CD4-positive, alpha-beta memory T cell (primary cell): ENCODE measurements around the gene MLXIPL. TPM values are rescaled to one million over a fixed set of nuclear protein-coding genes. Genes with fewer than 3 reads are reported as not detected.

Experiments used
- CTCF ChIA-PET: fragments of 350-600 bp; sonication (Branson Sonifier 250); formaldehyde crosslinking; loops from one replicate; lab custom pipeline; 2021; ENCODE audit warnings: inconsistent platforms; ENCODE audit not compliant: partially characterized antibody; lab: Charles Lee
- POLR2A ChIA-PET: fragments of 350-600 bp; sonication (Branson Sonifier 250); formaldehyde crosslinking; loops from one replicate; lab custom pipeline; 2021; ENCODE audit not compliant: partially characterized antibody; lab: Charles Lee
- DNase-seq, 5 donors: peaks; one replicate each; pipeline versions ENCODE4 v3.0.0 to v3.0.0-alpha.2; 2020 to 2022; ENCODE audit warnings: mixed read lengths in 1 of 5
- H3K27ac ChIP-seq: one replicate; pipeline ENCODE4 v1.7.0; 2013; ENCODE audit warnings: low read depth, low read length
- H3K27me3 ChIP-seq: 2 replicates; pipeline ENCODE4 v1.7.0; 2013; ENCODE audit warnings: mild to moderate bottlenecking, low read length, moderate library complexity; ENCODE audit not compliant: insufficient read depth
- H3K36me3 ChIP-seq: 2 replicates; pipeline ENCODE4 v1.7.0; 2013; ENCODE audit warnings: mild to moderate bottlenecking, low read length, moderate library complexity; ENCODE audit not compliant: insufficient read depth
- H3K4me1 ChIP-seq: 2 replicates; pipeline ENCODE4 v1.7.0; 2013; ENCODE audit warnings: mild to moderate bottlenecking, low read length, moderate library complexity; ENCODE audit not compliant: insufficient read depth
- H3K4me3 ChIP-seq, 2 donors: one replicate each; pipeline ENCODE4 v1.7.0; 2013; ENCODE audit warnings: low read length in 2 of 2, mild to moderate bottlenecking in 1 of 2
- H3K9me3 ChIP-seq, 2 donors: one replicate each; pipeline ENCODE4 v1.7.0; 2013; ENCODE audit warnings: low read length in 2 of 2, control low read depth in 1 of 2; ENCODE audit not compliant: control insufficient read depth in 1 of 2
- H3K27ac Mint-ChIP-seq, 7 donors: one replicate each; pipeline ENCODE4 v1.8.0; 2020 to 2021; ENCODE audit warnings: mixed read lengths in 7 of 7, mild to moderate bottlenecking in 6 of 7, inconsistent platforms in 3 of 7, moderate library complexity in 3 of 7
- H3K27me3 Mint-ChIP-seq, 2 donors: one replicate each; pipeline ENCODE4 v1.8.0; 2020 to 2021; ENCODE audit warnings: mixed read lengths in 2 of 2
- H3K36me3 Mint-ChIP-seq, 2 donors: one replicate each; pipeline ENCODE4 v1.8.0; 2020 to 2021; ENCODE audit warnings: mixed read lengths in 2 of 2, inconsistent platforms in 1 of 2, mild to moderate bottlenecking in 1 of 2
- H3K4me1 Mint-ChIP-seq, 4 donors: one replicate each; pipeline ENCODE4 v1.8.0; 2020 to 2021; ENCODE audit warnings: mixed read lengths in 4 of 4, mild to moderate bottlenecking in 1 of 4
- H3K4me3 Mint-ChIP-seq, 8 donors: one replicate each; pipeline ENCODE4 v1.8.0; 2020 to 2021; ENCODE audit warnings: mixed read lengths in 8 of 8, mild to moderate bottlenecking in 7 of 8, moderate library complexity in 6 of 8, inconsistent platforms in 3 of 8
- H3K9me3 Mint-ChIP-seq, 8 donors: one replicate each; pipeline ENCODE4 v1.8.0; 2020 to 2021; ENCODE audit warnings: mixed read lengths in 8 of 8, mild to moderate bottlenecking in 5 of 8, inconsistent platforms in 3 of 8, moderate library complexity in 1 of 8
- intact Hi-C: fragments of 100-400 bp; cut with micrococcal nuclease; formaldehyde crosslinking; loops from one replicate; pipeline ENCODE4 v1.15.1; 2023
- polyA plus RNA-seq, 2 donors: library from polyadenylated mRNA; unstranded; fragments of 300-500 nt; fragmentation: Illumina TruSeq; gene quantifications; one replicate each; pipeline ENCODE4 v1.2.3, GENCODE V29; 2021
- total RNA-seq, 2 experiments: library from RNA; stranded (reverse); gene quantifications; one replicate each; pipeline ENCODE4 v1.2.3, GENCODE V29; 2021

MLXIPL gene
- total and polyA plus RNA-seq, 4 experiments from 2014 or later = not detected

DNA sequence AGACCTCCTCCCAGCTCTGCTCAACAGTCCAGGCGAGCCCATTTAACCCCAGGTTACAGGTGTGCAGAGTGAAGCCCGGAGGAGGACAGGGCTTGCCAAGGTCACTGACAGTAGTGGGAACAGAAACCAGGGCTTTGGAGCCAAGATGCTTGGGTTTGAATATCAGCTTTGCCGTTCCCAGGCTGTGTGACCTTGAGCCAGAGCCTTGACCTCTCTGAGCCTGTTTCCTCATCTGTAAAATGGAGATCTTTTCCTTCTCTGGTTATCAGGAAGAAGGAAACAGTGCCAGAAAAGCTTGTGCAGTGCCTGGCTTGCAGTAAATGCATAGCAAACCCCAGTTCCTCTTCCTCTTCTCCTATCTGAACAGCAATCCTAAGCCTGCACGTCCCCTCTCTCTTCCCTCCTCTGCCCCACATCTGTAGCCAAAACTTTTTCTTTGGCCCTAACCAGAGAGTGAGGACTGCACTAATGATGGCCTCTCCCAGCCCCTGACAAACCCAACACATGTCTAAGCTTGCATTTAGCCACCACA is 21.4 kb upstream of the MLXIPL start:
- peaks cover 31 to 37% of the 10 kb centered on the region in 2 donors for H3K27me3 Mint-ChIP-seq
- H3K9me3 Mint-ChIP-seq = peaks cover 0 to 15% (median 6%) of the 10 kb centered on the region in 8 donors
- intact Hi-C loops = no loop called here
- H3K36me3 Mint-ChIP-seq = no peaks in the 10 kb centered on the region
- H3K4me3 ChIP-seq = no peak overlapping the region
- H3K27ac Mint-ChIP-seq = no peak overlapping the region
- no peak overlapping the region for H3K4me3 Mint-ChIP-seq
- peaks cover 0 to 6% (median under 1%) of the 10 kb centered on the region in 4 donors for H3K4me1 Mint-ChIP-seq
- H3K9me3 ChIP-seq = peaks cover 0 to 5% of the 10 kb centered on the region in 2 donors
- no peak overlapping the region for H3K27ac ChIP-seq
- H3K36me3 ChIP-seq = no peaks in the 10 kb centered on the region
- peaks cover 11% of the 10 kb centered on the region for H3K27me3 ChIP-seq
- DNase-seq = no peak
- H3K4me1 ChIP-seq = peaks cover 9% of the 10 kb centered on the region
- ChIA-PET POLR2A (no interaction called here), CTCF (interaction anchor here (1.0 to 1.3 kb wide), 2 partner anchors 80 to 89 kb away, joined by 3 to 4 read pairs; no protein-coding TSS in a partner anchor)

GRCh38 chr7:73644688-73645286 is 20.5 kb upstream of the MLXIPL start:
- Mint-ChIP-seq H3K4me1 (peaks cover 0 to 6% (median under 1%) of the 10 kb centered on the region in 4 donors), H3K9me3 (peaks cover 0 to 15% (median 6%) of the 10 kb centered on the region in 8 donors), H3K4me3 (no peak overlapping the region), H3K27me3 (peaks cover 26 to 31% of the 10 kb centered on the region in 2 donors), H3K27ac (no peak overlapping the region), H3K36me3 (no peaks in the 10 kb centered on the region)
- intact Hi-C loops = no loop called here
- Histone ChIP-seq H3K4me1 (peaks cover 9% of the 10 kb centered on the region), H3K27me3 (peaks cover 10% of the 10 kb centered on the region), H3K36me3 (no peaks in the 10 kb centered on the region), H3K9me3 (peaks cover 0 to 5% of the 10 kb centered on the region in 2 donors), H3K27ac (no peak overlapping the region), H3K4me3 (no peak overlapping the region)
- DNase-seq = no peak
- CTCF ChIA-PET = interaction anchor here (1.0 kb wide), 1 partner anchor 81 kb away, joined by 3 read pairs; no protein-coding TSS in a partner anchor
- POLR2A ChIA-PET = no interaction called here

- Histone ChIP-seq H3K4me3 (no peak overlapping the region), H3K36me3 (no peaks in the 10 kb centered on the region), H3K27ac (no peak overlapping the region), H3K27me3 (no peaks in the 10 kb centered on the region), H3K9me3 (peaks cover 0 to 5% of the 10 kb centered on the region in 2 donors), H3K4me1 (peaks cover under 1% of the 10 kb centered on the region)
- no peak for DNase-seq
- intact Hi-C loops = no loop called here
- Mint-ChIP-seq H3K36me3 (no peaks in the 10 kb centered on the region), H3K4me3 (no peak overlapping the region), H3K4me1 (no peaks in the 10 kb centered on the region), H3K9me3 (peaks cover 0 to 15% (median 6%) of the 10 kb centered on the region in 8 donors), H3K27me3 (peaks cover 18 to 24% of the 10 kb centered on the region in 2 donors), H3K27ac (no peak overlapping the region)
- ChIA-PET POLR2A (interaction anchor here (0.6 kb wide), 1 partner anchor 199 kb away, joined by 3 read pairs; no protein-coding TSS in a partner anchor), CTCF (no interaction called here)
Measured at GRCh38 chr7:73642834-73643233, 18.5 kb upstream of the MLXIPL start.

DNA sequence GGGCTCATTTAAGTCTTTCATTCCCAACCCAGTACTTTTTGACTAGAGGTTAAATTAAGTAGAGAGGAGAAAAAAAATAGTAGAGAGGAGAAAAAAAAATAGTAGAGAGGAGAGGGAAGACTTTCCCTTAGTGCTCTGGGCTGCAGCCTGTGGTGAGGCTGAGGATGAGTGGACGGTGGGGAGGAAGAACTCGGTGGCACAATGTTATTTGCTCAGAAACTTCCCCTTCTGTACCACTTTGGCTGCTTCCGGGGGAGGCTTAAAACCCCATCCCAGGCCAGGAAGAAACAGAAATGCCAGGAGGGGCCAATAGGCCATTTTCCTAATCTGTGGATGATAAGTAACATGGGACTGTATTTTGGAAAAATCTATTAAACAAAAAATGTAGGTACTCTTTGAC is 14.6 kb upstream of the MLXIPL start:
- H3K27me3 ChIP-seq = no peaks in the 10 kb centered on the region
- CTCF ChIA-PET = no interaction called here

GRCh38 chr7:73635428-73636200 is 11.3 kb upstream of the MLXIPL start:
- intact Hi-C loops = no loop called here
- H3K36me3 Mint-ChIP-seq = no peaks in the 10 kb centered on the region
- no peaks in the 10 kb centered on the region for H3K27me3 ChIP-seq
- no peak overlapping the region for H3K27ac ChIP-seq
- DNase-seq = no peak
- H3K36me3 ChIP-seq = no peaks in the 10 kb centered on the region
- ChIA-PET CTCF (no interaction called here), POLR2A (no interaction called here)
- no peaks in the 10 kb centered on the region for H3K4me1 ChIP-seq
- no peak overlapping the region for H3K4me3 Mint-ChIP-seq
- no peak overlapping the region for H3K4me3 ChIP-seq
- H3K27ac Mint-ChIP-seq = no peak overlapping the region
- peaks cover 28 to 29% of the 10 kb centered on the region in 2 donors for H3K27me3 Mint-ChIP-seq
- H3K4me1 Mint-ChIP-seq = no peaks in the 10 kb centered on the region
- H3K9me3 ChIP-seq = no peaks in the 10 kb centered on the region
- peaks cover 0 to 6% (median 0%) of the 10 kb centered on the region in 8 donors for H3K9me3 Mint-ChIP-seq

More for the DNA sequence above, 14.6 kb upstream of the MLXIPL start:
- peak overlapping the region in 1 of 7 donors; percentile 9 for H3K27ac Mint-ChIP-seq
- no peaks in the 10 kb centered on the region for H3K4me1 Mint-ChIP-seq
- intact Hi-C loops = no loop called here
- POLR2A ChIA-PET = no interaction called here
- DNase-seq = no peak
- Histone ChIP-seq H3K9me3 (peaks cover 0 to 5% of the 10 kb centered on the region in 2 donors), H3K4me3 (no peak overlapping the region), H3K4me1 (no peaks in the 10 kb centered on the region), H3K36me3 (no peaks in the 10 kb centered on the region), H3K27ac (no peak overlapping the region)
- H3K27me3 Mint-ChIP-seq = peaks cover 19 to 26% of the 10 kb centered on the region in 2 donors
- H3K4me3 Mint-ChIP-seq = no peak overlapping the region
- no peaks in the 10 kb centered on the region for H3K36me3 Mint-ChIP-seq
- peaks cover 0 to 15% (median 6%) of the 10 kb centered on the region in 8 donors for H3K9me3 Mint-ChIP-seq

GRCh38 chr7:73633844-73634243 is 9.5 kb upstream of the MLXIPL start:
- no peaks in the 10 kb centered on the region for H3K27me3 ChIP-seq
- H3K4me1 ChIP-seq = no peaks in the 10 kb centered on the region
- CTCF ChIA-PET = no interaction called here
- intact Hi-C loops = no loop called here
- no peak for DNase-seq
- no peaks in the 10 kb centered on the region for H3K36me3 ChIP-seq
- POLR2A ChIA-PET = no interaction called here
- no peaks in the 10 kb centered on the region for H3K9me3 ChIP-seq
- no peak overlapping the region for H3K27ac Mint-ChIP-seq
- H3K9me3 Mint-ChIP-seq = peaks cover 0 to 3% (median 0%) of the 10 kb centered on the region in 8 donors
- no peak overlapping the region for H3K4me3 ChIP-seq
- no peak overlapping the region for H3K27ac ChIP-seq
- H3K27me3 Mint-ChIP-seq = peaks cover 35% of the 10 kb centered on the region in 2 donors
- no peaks in the 10 kb centered on the region for H3K36me3 Mint-ChIP-seq
- no peaks in the 10 kb centered on the region for H3K4me1 Mint-ChIP-seq
- no peak overlapping the region for H3K4me3 Mint-ChIP-seq

GRCh38 chr7:73633323-73633722 is 9.0 kb upstream of the MLXIPL start:
- DNase-seq = no peak
- no peak overlapping the region for H3K27ac ChIP-seq
- H3K27me3 Mint-ChIP-seq = peaks cover 39 to 40% of the 10 kb centered on the region in 2 donors
- no peaks in the 10 kb centered on the region for H3K9me3 Mint-ChIP-seq
- ChIA-PET POLR2A (no interaction called here), CTCF (no interaction called here)
- no peak overlapping the region for H3K4me3 ChIP-seq
- no peaks in the 10 kb centered on the region for H3K4me1 ChIP-seq
- H3K36me3 Mint-ChIP-seq = no peaks in the 10 kb centered on the region
- H3K27ac Mint-ChIP-seq = no peak overlapping the region
- H3K27me3 ChIP-seq = no peaks in the 10 kb centered on the region
- H3K36me3 ChIP-seq = no peaks in the 10 kb centered on the region
- H3K4me3 Mint-ChIP-seq = no peak overlapping the region
- H3K4me1 Mint-ChIP-seq = no peaks in the 10 kb centered on the region
- H3K9me3 ChIP-seq = no peaks in the 10 kb centered on the region
- intact Hi-C loops = no loop called here
